GM19468 (cell line): ENCODE measurements around the gene GDE1.

Source experiments
- ATAC-seq: cut with Tn5 transposase; IDR thresholded peaks from one replicate; pipeline ENCODE4 v1.9.1; 2021; ENCODE audit warnings: mild to moderate bottlenecking, moderate library complexity, moderate number of reproducible peaks; ENCODE audit not compliant: unreplicated experiment; ENCODE audit errors: extremely low read depth

Gene GDE1

DNA sequence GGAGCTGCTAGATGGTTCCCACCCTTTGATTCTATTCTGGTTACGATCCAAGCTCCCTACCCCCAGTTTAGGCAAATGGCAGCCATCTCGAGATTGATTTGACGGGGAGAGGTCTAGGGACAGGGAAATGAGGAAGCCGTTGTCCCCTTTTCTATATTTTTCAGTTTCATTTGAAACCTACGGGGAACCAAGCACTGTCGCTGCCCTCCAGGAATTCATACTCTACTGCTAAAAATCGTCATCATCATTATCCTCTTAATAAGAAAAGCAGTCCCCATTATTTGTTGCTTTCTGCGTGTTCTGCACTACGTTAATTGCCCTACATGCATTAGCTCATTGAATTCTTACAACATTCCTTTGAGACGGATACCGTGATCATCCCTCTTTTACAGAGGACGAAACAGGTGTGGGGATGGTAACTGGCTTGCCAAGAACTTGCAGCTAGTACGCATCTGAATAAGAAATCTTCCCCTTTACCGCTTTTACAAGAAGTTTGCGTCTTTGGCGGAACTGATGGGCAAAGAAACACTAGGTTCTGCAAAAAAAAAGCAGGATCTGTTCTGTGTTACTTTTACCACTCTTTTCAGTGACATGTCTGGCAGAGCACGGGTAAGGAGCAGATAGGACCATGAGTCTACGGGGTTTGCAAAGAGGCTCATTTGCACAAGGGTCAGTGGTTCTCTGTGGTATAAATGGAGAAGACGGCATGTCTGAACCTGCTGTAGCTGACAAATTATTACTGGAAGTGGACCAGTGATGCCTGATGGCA lies 2.9 kb upstream of the GDE1 start:
- no peak for ATAC-seq

DNA sequence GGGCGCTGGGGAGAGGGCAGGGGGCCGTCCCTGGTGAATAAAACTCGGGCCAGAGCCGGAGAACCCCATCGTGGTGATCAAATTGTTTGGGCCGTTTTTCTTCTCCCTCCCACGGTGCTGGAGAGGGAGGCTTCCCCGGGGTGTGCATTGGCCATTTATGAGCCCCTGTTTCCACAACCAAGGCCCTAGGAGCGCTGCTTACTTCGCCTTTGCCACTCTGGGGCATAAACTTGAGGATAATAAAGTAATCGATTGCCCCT lies 2.4 kb upstream of the GDE1 start:
- ATAC-seq = no peak

DNA sequence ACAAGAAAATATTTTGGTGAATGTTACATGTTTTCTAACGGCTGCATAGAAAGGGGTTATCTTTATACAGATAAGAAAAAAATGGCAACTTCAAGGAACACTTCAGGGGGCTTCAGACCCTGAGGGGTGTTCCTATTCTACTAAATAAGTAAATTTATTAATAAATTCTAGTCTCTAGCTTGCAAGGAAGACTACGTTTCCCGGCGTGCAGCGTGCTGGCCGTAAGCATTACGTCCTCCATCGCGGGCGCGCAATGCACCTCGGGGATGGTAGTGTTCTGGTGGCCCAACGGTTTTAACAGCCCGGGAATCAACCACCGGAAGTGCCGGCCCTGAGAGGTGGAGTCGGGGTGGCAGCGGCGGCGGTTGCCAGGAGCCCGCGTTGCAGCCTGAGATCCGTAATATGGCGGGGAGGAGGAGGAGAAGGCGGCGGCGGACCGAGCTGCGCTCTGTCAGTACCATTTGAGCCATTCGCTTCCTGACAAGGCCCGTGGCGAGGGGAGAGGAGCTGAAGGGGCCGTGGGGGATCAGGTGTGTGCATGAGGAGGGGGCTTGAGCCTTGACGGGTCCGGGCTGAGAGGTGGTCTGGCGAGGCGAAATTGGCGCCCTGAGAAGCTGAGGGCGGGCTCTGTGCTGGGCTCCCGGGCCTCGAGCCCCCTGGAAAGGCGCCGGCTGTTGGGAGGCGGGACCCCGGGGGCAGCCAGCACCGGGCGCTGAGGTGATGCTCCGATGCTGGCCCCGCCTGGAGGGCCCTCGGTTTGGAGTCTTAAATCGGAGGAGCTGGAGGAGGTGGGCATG lies 1.9 kb upstream of the GDE1 start, which contains the start of gene CCP110:
Gene CCP110 (plus strand): TSS at position 384 of the 797 bp plus-strand sequence. CDS start 3,940 bp downstream, outside the sequence.
- peak; percentile 71 for ATAC-seq

DNA sequence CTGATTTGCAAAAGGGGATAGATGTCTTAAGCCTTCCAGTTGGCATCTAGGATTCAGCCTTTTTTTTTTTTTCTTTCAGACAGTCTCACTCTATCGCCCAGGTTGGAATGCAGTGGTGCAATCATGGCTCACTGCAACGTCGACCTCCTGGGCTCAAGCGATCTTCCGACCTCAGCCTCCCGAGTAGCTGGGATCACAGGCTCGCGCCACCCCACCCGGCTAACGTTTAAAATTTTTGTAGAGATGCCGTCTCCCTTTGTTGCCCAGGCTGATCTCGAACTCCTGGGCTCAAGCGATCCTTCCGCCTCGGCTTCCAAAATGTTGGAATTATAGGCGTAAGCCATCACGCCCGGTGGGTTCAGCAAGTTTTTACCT lies 1.3 kb upstream of the GDE1 start:
- ATAC-seq = no peak

DNA sequence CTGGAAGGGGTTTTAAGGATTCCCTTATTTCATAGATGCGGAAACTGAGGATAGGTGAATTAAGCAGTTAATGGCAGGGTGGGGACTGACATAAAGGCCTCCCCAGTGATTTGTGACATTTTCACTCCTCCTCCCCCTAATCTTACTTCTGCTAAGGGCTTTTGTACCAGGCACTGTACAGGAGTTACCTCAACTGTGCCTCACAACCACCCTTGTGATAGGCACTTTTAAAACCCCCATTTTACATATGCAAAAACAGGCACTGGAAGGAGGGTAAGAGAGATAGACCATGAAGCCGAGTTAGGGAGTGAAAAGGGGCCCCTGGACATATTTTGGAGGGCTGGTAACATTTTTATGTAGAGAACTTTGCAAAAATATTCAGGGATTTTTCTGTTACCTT lies 862 bp upstream of the GDE1 start:
- ATAC-seq = no peak

DNA sequence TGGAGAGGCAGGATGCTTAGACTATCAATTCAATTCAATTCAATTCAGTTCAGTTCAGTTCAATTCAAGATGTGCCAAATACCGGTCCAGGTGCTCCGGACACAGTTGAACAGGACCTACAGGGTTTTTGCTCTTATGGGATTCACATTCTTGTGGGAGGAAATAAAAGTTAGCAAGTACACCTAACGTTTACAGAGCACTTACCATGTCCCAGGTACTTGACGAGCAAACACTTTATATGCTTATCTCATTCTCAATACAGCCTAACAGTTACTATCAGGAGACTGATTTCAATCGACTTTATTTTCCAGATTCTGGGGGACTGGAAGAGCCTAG lies 467 bp upstream of the GDE1 start:
- no peak for ATAC-seq

DNA sequence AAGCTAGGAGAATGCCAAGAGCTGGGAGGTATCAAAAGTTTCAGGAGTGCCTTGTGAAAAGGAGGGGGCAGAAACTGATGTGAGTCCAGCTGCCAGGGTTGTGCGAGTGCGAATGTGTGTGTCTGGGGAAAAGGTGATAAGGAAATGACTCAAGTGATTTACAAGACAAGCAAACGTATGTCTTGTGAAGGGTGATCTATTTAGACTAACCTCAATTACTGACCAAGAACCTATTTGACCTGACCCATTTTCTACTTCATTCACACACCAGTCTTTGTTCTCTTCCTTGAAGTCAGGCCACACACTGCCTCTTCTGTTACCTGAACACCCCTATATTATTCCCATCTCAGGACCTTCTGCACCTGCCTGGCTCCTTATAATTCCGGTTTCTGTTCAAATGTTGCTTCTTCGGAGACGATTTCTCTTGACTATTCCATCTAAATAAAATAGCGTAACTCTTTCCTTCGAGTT lies 1.0 kb downstream of the GDE1 start:
- no peak for ATAC-seq

DNA sequence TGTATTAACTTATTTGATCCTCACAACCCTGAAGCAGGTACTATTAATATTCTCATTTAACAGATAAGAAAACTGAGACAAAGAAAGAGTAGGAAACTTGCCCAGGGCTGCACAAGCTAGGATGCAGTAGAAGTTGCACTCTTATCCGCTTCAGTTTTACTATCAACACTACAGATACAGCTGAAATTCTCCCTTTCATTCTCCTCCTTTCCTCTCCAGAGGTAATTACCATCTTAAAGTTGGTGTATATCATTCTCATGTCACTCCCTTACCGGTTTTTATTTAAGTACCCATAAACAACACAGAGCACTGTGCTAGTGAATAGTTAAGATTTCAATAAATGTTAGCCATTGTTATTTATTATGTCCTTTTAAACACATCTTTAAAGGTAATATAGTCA lies 3.5 kb downstream of the GDE1 start:
- ATAC-seq = no peak

DNA sequence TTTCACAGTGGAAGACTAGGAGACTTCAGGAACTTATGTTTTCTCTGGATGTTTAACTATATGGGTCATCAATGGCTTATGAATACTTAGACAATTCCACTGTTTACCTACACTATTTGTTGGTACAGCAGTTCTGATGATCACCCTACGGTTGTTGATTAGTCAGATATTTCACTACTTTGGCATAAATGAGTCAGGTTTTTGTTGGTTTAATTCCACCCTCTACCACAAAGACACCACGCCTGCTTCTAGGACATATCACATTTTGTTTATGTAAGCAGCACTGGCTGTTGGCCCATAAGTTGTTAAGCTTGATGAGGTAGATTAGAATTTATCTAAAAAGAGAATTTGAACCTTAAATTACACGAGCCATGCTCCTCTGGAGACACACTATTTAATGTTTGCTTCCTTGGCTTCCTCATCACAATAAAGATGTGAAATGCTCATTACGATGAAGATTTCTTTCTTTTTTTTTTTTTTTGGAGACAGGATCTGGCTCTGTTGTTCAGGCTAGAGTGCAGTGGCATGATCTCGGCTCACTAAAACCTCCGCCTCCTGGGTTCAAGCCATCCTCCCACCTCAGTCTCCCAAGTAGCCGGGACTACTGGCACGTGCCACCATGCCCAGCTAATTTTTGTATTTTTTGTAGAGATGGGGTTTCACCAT lies 4.3 kb downstream of the GDE1 start:
- no peak for ATAC-seq

DNA sequence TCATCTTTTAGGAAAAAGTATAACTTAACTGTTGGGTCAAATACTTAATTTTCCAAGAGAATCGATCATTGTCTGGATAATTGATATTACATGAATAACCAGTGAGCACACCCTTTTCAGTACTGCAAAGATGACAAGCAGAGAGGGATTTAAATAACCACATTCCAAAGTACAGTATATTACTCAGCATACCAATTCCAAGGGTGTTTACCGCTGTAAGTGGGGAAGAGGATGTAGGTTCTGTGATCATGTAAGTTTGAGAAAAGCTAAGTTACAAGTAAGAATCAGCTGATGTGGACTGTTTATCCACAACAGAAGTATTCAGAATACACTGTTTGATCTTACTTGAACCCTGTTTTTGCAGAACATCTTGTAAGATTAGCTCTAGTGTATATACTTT lies 6.1 kb downstream of the GDE1 start:
- no peak for ATAC-seq

DNA sequence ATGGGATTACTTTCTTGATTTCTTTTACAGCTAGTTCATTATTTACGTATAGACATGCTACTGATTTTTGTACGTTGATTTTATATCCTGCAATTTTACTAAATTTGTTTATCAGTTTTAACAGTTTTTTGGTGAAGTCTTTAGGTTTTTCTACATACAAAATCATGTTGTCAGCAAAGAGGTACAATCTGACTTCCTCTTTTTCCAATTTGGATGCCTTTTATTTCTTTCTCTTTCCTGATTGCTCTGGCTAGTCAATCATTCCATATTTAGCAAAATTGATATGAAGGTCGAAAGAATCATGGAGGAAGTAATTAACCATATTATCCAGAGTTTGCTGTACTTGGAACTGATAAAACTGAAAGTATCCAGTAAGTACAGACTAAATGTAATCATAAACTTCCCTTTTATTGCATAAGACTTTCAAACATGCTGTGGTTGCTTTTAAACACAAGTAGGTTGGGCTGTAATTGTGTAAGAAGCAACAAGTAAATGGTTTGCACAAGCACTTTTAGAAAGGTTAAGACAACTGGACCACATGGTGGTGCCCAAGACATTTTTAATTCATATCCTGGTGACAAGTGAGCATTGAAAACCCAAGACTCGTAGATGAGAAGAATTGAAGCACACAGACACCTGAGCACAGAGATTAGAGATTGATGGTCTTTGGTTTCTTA lies 8.4 kb downstream of the GDE1 start:
- no peak for ATAC-seq

DNA sequence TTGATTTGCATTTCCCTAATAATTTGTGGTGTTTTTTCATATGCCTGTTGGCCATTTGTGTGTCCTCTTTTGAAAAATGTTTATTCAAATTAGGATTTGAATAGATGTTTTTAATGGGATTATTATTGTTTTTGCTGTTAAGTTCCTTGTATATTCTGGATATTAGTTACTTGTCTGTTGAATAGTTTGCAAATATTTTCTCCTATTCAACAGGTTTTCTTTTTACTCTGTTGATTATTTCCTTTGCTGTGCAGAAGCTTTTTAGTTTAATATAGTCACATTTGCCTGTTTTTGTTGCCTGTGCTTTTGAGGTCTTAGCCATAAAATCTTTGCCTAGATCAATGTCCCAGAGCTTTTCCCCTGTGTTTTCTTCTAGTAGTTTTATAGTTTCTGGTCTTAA lies 9.6 kb downstream of the GDE1 start:
- ATAC-seq = no peak

DNA sequence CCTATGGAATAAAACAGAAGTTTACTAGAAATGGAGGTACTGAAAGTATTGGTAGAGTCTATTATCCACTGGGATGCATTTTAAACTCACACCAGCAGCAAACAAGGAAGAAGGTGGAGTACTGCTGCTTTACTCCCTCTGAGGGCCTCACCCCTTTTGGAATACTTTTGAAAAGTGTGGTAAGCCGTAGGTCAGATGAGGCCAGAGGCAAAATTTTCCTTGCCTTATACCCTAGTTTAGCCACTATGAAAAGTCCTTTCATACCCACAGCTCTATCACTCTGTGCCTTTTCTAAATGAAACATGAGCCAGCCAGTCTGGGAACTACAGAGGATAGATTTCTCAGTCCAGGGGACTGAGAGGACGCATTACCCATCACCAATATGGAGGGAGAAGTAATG lies 14.0 kb downstream of the GDE1 start:
- no peak for ATAC-seq

DNA sequence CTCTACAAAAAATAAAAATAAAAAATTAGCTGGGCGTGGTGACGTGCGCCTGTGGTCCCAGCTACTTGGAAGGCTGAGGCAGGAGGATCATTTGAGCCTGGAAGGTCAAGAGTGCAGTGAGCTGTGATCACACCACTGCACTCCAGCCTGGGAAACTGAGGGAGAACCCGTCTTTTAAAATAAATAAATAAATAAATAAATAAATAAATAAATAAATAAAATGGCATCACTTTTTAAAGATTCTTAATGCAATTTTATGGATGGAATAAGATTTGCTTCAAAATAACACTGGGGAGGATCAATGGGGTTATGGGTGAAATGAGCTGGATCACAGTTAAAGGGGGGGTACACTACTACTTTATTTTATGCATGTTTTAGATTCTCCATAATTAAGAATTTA lies 14.9 kb downstream of the GDE1 start:
- ATAC-seq = no peak

DNA sequence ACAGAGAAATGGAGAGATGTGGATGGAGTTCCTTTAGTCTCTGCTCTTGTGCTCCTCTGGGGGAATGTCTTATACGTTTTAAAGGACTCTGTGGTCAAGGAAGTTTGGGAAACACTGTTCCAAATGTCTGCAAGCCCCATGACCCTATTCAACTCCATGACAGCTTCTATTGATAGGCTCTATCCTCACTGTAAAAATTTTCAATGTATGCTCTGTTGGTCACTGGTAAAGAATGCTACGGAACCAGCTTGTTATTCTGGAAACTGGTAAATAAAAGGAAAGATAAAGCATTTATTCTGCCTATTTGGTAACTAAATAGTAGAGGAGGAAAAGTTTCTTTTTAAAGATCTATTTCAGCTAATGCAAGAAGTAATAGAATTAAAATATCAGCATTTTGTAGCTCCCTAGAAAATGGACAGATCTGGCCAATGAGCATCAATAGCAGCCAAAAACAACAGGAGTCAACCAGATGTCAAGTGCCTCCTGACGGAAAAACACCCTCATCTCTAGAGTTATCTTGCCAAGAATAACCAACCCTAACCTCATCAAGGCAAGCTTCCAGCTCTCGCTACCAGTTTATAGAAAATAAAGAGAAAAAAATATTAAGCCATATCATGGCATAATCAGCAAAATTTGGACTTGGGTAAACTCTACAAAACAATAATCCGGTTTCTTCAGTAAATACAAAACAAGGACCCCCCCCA lies 16.1 kb downstream of the GDE1 start:
- no peak for ATAC-seq

DNA sequence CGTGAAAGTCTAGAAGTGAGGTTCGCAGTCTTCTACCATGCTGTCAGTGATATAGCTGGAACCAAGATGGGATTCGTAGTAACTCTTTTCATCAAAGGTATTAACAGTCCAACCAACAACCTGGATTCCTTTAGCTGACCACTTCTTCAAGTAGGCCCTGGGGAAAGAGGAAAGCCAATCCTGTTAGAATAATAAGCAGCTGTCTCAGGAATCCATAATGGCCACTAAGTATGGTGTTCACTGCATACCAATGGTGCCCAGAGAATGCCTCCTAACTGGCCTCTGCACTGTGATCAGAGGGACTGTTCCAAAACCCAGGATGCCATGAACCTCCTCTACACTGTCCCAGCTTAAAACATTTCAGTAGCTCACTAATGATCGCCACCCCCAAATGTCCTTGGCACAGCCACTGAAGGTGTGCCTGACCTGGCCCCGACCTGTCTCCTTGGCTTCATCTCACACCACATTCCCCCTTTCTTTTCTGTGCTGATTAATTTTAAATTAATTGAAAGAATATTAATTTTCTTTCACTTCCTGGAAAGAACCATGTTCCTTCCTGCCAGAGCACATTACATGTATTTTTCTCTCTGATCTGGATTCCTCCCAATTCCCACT lies 18.3 kb downstream of the GDE1 start:
- ATAC-seq = no peak

DNA sequence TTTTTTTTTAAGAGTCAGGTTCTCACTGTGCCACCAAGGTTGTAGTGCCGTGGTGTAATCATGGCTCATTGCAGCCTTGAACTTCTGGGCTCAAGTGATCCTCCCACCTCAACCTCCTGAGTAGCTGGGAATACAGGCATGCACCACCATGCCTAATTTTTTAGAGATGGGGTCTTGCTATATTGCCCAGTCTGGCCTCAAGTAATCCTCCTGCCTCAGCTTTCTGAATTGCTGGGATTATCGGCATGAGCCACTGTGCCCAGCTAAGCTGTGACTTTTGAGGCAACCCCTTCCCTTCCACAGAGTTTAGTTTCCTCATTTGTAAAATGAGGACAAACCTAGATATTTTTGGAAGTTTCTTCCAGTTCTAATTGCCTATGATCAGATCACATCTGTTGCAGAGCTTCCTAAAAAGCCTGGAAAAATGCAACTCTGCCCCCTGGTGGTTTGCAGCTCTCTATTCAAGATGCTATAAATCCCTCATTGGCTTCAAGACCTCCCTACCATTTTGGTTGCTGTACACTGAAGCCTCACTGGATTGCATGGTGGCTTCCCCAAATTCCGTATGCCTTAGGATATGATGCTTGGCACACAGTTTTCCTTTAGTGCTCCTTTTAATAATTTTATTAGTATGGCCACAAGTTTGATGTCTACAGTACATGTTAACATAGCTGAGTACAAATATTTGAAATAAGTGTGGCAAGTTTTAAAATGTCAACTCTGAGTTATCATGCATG lies 19.3 kb downstream of the GDE1 start:
- ATAC-seq = no peak

DNA sequence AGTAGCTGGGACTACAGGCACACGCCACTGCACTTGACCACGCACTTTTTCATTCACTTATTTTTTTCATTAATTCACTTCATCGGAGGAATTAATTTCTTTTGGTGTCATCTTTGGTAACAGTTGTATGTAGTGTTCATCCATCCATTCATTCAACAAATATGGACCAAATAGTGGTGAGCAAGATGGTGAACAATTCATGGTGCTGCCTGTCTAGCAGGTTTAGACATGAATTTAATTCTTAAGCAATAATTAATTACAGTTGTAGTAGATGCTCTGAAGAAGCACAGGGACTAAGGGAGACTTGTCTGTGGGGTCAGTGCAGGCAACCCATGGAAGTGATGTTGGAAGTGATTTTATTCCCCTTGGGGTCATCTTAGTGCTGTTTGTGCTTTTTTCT lies 22.4 kb downstream of the GDE1 start:
- no peak for ATAC-seq

DNA sequence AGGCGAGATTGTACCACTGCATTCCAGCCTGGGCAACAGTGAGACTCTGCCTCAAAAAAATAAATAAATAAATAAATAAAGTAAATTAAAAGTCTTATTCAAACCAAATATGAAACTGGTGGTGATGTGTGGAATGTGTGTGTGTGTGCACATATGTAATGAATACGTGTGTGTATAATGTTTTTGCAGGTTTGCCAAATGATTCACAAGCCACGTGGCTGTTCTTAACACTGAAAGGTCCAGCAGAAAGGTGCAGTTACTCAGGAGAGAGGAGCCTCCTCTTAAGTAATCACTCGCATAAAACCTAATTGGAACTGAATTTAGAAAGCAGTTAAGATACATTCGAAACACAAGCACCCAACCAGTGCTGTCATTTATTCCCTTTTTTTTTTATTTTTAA lies 22.9 kb downstream of the GDE1 start:
- no peak for ATAC-seq
